GM21515 (cell line): ENCODE measurements around the gene GH1.
A peak's percentile ranks its signal among the peaks of the same experiment; 100 is the strongest.
"Not testable (repeated sequence)": the region's sequence is repeated elsewhere in the genome, so short reads cannot be mapped to it uniquely, and the experiment has no call there.

ENCODE experiments used
- ATAC-seq: cut with Tn5 transposase; IDR thresholded peaks from one replicate; pipeline ENCODE4 v1.9.1; 2021; ENCODE audit not compliant: unreplicated experiment

GH1 gene

GRCh38 chr17:63918789-63919305, at the start of gene GH1:
GH1 (minus strand) TSS chr17:63918839; CDS start chr17:63918776, 63 bp downstream.
- not testable (repeated sequence) for ATAC-seq

- ATAC-seq = no peak
These were observed 49.3 kb upstream of the GH1 start for GRCh38 chr17:63967953-63968352.

GRCh38 chr17:63966646-63967264, 48.1 kb upstream of the GH1 start:
- no peak for ATAC-seq

- ATAC-seq = no peak
These were observed 44.5 kb upstream of the GH1 start for GRCh38 chr17:63963123-63963522.

GRCh38 chr17:63962298-63962744, 43.7 kb upstream of the GH1 start:
- no peak for ATAC-seq

GRCh38 chr17:63961355-63962212, 42.9 kb upstream of the GH1 start:
- ATAC-seq = no peak

GRCh38 chr17:63960430-63960829, 41.8 kb upstream of the GH1 start:
- ATAC-seq = no peak

GRCh38 chr17:63960006-63960405, 41.4 kb upstream of the GH1 start:
- no peak for ATAC-seq

- ATAC-seq = no peak
These were observed 37.8 kb upstream of the GH1 start for GRCh38 chr17:63956296-63956920.

GRCh38 chr17:63955791-63956190, 37.2 kb upstream of the GH1 start:
- ATAC-seq = no peak

- no peak for ATAC-seq
These were observed 36.6 kb upstream of the GH1 start for GRCh38 chr17:63955232-63955631.

GRCh38 chr17:63954402-63955063, 35.9 kb upstream of the GH1 start:
- no peak for ATAC-seq

GRCh38 chr17:63950940-63951907, 32.6 kb upstream of the GH1 start:
- no peak for ATAC-seq

- no peak for ATAC-seq
These were observed 31.1 kb upstream of the GH1 start for GRCh38 chr17:63949576-63950250.

- no peak for ATAC-seq
These were observed 29.9 kb upstream of the GH1 start for GRCh38 chr17:63948521-63948920.

GRCh38 chr17:63947711-63948330, 29.2 kb upstream of the GH1 start:
- ATAC-seq = no peak

GRCh38 chr17:63946440-63947363, 28.1 kb upstream of the GH1 start:
- peak; percentile 54 for ATAC-seq
